ENCODE results near the gene KLF13.

The KLF13 gene

GRCh38 chr15:31381801-31382712 is 55.4 kb downstream of the KLF13 start:
- DNase-seq (ENCODE audit: low spot score): no peak

- DNase-seq (ENCODE audit: low spot score): no peak
Observed at GRCh38 chr15:31382713-31383045, 56.0 kb downstream of the KLF13 start.

DNA sequence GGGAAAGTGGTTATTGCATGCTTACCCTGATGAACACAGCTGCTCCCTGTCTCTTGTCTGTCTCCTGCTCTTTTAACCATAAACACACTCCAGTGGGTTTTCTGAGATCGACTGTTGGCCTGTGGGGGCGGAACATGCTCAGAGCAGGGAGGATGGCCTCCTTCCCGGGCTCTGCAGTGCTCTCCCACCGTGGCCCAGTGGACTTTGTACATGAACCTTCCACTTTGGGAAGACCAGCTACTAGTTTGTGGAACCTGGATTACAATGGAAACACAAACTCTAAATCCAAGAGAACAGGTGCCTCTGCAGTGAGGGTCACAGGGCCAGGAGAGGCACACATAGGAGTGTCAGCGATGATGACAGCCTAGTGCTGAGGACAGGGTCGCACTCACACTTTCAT is 56.5 kb downstream of the KLF13 start:
- DNase-seq (ENCODE audit: low spot score): no peak

DNA sequence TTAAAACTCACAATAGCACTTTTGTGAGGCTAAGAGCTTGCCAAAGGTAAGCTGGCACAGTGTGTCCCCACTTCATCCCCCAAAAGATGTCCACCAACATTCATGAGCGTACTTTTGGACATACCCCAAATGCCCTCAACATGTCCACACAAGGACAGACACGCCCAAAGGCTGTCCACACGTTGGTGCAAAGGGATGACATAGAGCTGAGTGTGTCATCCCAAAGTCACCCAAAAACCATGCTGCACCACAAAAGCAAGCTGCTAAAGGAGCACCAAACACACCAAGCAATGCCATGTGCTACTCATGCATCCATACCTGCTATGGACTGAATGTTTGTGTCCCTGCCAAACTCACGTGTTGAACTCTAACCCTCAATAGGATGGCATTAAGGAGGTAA is 57.9 kb downstream of the KLF13 start:
- no peak for DNase-seq (ENCODE audit: low spot score)

DNA sequence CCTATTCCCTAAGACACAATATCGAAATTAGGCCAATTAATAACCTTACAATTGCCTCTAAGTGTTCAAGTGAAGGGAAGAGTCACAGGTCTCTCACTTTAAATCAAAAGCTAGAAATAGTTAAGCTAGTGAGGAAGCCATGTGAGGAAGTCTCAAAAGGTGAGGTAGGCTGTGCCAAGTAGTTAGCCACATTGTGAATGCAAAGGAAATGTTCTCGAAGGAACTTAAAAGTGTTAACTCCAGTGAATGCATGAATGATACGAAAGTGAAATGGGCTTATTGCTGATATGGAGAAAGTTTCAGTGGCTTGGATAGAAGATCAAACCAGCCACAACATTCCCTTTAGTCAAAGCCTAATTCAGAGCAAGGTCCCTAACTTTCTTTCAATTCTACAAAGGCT is 59.1 kb downstream of the KLF13 start:
- no peak for DNase-seq (ENCODE audit: low spot score)

DNA sequence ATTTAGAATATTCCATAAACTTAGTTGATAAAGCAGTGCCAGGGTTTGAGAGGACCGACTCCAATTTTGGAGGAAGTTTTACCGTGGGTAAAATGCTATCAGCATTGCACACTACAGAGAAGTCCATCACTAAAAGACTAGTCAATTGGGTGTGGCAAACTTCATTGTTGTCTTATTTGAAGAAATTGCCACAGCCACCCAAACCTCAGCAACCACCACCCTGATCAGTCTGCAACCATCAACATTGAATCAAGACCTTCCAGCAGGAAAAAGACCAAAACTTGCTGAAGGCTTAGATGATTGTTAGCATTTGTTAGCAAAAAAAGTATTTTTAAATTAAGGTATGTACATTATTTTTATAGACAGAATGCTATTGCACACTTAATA is 60.5 kb downstream of the KLF13 start:
- no peak for DNase-seq (ENCODE audit: low spot score)

DNA sequence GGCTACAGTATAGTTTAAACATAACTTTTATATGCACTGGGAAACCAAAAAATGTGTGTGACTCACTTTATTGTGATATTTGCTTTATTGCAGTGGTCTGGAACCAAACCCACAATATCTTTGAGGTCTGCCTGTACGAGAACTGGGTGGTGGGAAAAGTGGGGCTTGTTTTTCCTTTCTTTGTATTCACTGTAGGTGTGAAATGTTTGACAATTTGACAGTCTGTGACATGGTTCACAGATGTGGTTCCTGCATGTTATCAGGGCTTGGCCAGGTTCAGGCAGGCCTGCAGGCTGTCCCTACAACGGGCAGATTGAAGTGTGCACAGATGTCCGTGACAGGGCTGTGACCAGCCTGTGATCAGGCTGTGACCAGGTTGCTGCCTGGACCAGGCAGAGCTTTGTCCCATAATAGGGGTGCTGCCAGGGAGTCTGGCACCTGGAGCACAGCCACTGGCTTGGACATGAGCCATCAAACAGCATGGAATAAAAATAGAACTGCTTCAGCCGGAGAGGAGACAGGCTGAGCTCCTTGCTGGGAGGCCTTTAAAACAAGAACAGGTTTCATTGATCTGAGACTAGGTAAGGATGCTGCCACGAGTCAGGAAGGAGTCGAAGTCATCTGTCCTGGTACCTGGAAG is 61.0 kb downstream of the KLF13 start:
- no peak for DNase-seq (ENCODE audit: low spot score)

DNA sequence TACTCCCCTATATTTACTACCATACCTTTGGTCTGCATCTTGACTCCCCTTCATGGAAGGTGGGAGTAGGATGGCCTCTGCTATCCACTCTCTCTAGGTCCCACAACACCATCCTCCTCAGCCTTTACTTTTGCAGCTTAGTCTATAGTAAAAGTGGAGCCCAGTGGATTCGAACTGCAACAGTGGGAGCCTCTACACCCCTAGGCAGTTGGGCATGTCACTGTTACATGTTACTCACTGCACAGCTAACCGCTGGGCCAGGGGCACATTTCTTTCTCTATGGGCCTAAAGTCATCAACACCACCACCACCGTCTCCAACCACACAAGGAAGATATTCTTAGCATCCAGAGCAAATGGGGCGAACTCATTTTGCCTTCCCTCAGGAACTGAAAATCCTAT is 62.9 kb downstream of the KLF13 start:
- no peak for DNase-seq (ENCODE audit: low spot score)

DNA sequence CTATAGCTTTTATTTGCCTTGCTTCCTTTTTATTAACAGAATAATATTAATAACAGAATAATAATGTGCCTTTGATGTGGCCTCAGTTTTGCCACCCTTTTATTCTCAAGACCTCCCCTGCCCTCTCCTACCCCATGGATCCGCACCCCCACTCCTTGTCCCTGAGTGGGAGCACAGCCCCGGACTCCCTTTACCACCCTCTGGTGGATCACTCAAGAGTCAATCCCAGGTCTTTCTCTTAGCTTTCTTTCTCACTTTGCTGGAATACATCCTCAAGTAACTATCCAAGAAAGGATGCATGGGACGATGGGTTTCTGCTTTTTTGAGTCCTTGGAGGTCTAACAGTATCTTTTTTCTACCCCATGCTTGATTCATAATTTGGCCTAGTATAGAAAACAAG is 63.4 kb downstream of the KLF13 start:
- no peak for DNase-seq (ENCODE audit: low spot score)

DNA sequence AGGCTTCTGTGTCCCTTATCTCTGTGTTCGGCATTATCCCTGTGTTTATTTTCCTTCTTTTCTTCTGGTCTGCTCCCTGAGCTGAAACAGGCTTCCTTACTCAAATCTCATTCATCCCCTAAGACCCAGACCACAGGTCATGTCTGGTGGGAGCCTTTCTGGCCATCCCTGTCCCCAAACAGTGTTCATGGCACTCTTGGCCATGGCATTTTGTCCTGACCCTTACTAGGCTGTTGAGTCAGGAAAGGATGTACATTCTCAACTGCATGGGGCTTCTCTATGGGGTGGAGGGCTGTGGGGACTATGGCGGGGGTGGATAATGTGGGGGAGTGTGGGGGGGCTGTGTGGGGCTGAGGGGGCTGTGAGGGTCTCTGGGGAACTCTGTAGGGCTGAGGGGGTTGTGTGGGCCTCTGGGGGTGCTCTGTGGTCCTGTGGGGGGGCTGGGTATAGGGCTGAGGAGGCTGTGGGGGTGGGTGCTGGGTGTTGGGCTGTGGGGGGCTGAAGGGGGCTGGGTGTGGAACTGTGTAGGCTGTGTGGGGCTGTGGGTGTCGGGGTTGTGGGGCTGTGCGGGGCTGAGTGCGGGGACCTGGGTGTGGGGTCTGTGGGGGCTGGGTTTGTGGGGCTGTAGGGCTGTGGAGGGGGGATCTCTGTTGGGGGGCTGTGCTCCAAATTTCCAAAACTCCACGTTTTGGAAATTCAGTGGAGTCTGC is 64.3 kb downstream of the KLF13 start:
- DNase-seq (ENCODE audit: low spot score): no peak

DNA sequence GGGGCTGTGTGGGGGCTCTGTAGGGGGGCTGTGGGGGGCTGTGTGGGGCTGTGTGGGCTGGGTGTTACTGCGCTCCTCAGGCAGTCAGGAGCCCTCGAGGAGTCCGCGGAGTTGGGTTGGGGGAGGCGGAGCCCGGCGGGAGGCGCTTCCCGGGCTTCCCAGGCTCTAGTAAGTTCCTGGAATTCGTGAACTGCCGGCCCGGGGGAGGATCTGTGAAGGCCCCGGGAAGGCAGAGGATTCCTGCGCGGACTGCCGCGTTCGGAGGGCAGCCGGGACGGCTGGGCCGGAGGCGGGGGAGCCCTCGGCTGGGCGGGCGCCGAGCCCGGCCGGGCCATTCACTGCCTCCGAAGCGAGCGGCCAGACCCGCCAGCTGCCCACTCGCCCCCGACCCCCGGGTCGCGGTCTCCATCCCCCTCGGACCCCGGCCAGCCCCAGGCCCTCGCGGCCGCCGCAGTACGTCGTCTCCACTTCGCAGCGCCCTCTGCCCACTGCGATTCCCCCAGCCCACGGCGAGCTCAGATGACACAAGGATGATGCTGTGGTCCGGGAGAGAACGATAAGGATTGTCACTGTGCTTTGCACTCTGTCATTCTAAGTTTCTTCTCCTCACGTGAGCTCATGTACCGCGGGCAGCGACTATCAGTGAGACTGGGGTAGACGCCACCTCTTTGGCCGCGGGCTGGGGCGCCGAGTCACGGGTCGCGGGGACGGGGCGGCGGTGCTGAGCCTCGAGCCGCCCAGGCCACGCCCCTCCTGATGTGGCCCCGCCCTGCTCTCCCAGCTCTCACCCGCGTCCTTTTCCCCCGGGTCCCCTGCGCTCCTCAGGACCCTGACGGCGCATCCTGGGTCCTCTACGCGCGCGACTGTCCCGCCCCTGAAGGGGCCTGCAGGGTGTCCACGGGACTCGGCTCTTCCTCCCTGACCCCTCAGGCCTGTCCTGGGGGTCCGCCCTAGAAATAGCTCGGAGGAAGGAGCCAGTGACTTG is 65.3 kb downstream of the KLF13 start:
- peak; percentile 55 for DNase-seq (ENCODE audit: low spot score)

- no peak for DNase-seq (ENCODE audit: low spot score)
Observed at GRCh38 chr15:31392761-31393401, 66.2 kb downstream of the KLF13 start.

DNA sequence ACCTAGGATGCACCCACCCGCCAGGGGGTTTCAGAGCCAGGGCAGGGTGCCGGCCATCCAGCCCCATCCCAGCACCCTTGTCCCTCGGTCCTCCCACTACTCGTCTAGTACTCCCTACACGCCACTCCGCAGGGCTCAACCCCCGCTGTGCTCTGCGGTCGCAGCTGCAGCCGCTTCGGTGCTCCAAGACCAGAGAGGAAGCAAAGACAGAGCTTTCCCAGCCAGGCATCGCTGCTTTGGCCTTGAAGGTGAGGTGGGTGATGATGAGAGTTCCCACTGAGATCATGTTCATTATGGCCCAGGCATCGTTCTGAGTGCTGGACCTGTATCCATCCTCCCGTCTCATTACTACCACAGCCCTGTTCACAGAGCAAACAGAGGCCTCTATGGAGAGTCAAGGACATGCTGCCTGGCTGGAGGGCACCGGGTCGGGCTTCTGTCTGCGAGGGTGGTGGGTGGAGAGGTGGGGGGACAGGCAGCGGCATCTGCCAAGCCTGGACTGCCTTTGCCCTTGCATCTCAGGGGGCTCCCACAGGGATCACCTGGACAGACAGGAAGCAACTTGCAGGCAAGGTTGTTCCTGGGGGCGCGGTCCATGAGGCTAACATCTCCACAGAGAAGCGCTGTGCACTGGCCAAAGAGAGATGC is 66.9 kb downstream of the KLF13 start:
- no peak for DNase-seq (ENCODE audit: low spot score)

DNA sequence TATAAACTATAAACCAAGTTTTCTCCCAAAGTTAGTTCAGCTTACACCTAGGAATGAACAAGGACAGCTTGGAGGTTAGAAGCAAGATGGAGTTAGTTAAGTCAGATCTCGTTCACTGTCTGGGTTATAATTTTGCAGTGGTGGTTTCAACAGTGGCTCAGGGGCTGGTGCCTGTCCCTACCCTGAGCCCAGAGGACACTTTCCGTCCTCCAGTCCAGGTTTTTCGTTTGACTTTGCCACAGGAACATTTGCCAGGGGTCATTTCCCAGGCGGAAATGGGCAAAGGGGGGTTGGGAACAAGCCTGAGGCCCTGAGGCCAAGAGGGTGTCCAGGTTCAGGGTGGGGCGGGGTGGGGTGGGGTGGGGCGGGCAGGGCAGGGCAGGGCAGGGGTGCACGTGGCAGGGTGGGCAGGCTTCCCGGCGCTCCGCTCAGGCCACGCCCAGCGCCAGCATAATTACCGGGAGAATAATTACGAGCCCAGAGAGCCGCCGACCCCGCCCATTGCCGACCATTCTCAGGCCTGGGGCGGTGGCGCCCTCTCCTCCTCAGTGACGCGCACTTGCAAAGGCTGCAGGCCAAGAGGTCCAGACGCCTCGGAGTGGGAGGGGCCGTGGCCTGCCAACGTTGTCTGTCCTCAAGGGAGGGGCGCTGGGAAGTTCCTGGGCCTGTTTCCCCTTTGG is 70.4 kb downstream of the KLF13 start:
- DNase-seq (ENCODE audit: low spot score): no peak

GRCh38 chr15:31397851-31398661 is 71.4 kb downstream of the KLF13 start:
- DNase-seq (ENCODE audit: low spot score): no peak

GRCh38 chr15:31398677-31399301 is 72.2 kb downstream of the KLF13 start:
- no peak for DNase-seq (ENCODE audit: low spot score)

GRCh38 chr15:31399544-31400171 is 73.0 kb downstream of the KLF13 start:
- DNase-seq (ENCODE audit: low spot score): no peak

DNA sequence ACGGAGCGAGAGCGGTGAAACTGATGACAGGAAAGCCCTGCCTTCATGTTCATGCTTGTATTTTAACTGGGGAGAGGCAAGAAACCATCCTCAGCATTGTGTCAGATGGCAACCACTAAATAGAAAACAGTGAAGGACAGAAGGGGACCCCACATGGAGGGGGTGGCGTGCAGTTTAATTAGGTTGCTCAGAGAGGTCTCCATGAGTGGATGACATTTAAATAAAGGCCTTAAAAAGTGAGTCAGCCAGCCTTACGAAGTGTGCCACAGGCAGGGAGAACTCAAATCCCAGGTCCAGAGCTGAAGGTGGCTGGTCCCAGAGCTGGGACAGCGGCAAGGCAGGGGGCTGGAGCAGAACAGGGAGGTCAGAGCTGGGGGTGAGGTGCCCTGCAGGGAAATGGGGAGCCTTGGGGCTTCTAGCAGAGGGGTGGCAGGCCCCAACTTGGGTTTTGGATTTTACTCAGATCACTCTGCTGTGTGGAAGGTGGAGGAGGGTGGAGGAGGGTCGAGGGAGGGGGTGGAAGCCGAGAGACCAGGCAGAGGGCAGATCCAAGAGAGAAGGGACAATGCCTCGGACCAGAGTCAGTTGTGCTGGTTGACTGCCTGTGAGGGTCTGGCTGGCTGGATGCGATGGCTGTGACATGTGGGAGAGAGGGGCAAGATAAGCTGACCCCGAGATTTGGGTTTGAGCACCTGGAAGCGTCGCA is 73.7 kb downstream of the KLF13 start:
- DNase-seq (ENCODE audit: low spot score): no peak
